IPS DF 19.7 (cell line): ENCODE results near the gene CAPN6.

Source experiments
- DNase-seq: peaks from one replicate; pipeline ENCODE4 v3.0.0-alpha.2; 2013; ENCODE audit warnings: low read depth, low spot score

The CAPN6 gene

DNA sequence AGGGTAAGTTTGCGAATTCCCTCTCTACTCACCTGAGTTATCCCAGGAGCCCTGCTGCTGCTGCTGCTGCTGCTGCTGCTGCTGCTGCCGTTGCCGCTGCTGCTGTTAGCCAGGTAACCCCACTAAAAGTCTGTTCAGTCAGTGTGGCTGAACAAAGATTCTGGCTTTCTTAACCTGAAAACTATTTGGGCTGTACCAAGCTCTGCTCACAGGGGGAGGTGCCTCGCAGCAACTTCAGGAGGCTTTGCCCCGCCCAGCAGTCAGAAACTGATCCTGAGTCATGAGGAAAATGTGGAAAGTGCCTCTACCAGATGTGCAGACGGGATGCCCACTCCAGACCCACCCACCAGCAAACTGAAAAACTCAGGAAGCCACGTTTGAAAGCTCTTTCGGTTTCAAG is at the start of gene CAPN6:
CAPN6 (minus strand) TSS at position 145 of the 400 bp plus-strand sequence. CDS start 6,547 bp downstream, outside the sequence.
- DNase-seq: peak; percentile 45

DNA sequence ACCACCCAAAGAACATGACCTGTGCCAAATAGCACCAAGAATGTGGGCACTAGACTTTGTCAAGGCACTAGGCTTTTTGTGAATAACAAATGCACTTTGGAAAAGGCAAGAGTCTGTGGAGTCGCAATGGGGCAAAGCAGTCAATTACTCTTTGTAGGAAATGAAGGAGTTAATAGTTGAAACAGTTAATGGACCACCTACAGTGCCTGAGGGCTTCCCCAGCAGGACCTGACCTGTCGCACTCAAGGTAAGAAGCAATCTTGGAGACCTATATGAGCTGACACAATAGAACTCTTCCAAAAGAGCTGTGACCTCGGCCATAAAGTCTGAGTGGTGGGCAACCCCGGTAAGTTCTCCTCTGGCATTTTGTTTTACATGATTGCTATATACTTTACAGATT is 49.2 kb upstream of the CAPN6 start:
- no peak for DNase-seq

DNA sequence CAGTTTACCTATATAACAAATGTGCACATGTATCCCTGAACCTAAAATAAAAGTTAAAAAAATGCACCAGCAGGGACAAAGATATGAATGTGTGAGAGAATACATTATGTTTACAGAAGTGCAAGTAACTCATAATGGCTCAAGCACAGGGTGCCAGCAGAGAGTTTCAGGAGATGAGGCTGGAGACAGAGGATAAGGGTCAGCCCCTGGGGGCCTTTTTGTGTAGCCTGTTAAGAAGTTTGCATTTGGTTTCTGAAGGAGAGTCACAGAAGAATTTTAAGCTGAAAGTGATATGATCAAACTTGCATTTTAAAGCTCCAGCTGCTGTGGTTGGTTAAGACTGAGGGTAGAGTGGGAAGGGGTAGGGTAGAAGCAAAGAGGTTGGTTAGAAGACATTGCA is 48.6 kb upstream of the CAPN6 start:
- no peak for DNase-seq

DNA sequence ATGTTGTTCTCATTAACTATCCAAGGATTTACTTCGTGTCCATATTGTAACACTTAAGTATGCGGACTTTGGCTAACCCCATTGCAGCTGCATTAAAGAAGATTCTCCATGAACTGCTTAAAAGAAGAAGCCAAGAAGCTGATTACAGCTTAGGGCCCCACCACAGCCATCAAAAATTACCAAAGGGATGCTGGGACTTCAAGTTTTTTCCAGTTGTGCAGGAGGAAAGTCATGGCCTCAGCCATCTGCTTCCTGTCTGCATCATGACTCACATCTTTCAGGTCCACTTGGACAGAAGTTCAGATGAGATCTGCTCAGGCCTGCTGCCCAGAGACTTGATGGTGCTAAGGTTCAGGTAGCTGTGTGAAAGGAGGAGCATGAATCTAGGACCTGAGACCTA is 38.8 kb upstream of the CAPN6 start:
- no peak for DNase-seq

DNA sequence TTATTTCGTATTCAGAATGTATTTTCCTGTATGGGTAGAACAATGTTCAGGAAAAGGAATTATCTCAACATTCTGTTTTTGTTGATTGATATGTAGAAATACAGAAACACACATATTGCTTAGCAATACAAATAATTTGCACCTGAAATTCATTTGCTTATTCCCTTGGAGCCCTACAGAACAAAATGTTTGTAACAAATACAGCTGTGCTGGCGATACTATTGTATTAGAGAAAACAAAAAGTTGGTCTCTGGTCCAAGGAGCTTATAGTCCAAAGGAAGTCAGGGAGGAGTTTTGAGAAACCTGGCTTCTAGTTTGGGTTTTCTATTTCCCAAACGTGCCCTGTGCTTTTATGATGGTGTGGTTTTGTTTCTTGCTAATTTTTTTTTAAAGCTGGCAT is 37.8 kb upstream of the CAPN6 start:
- DNase-seq: no peak

- DNase-seq: no peak
These were observed 32.0 kb upstream of the CAPN6 start for GRCh38 chrX:111302284-111302683.

- no peak for DNase-seq
These were observed 18.6 kb upstream of the CAPN6 start for GRCh38 chrX:111288841-111289240.

- no peak for DNase-seq
These were observed 14.5 kb upstream of the CAPN6 start for GRCh38 chrX:111284631-111285293.

GRCh38 chrX:111283446-111283845 is 13.2 kb upstream of the CAPN6 start:
- no peak for DNase-seq

- DNase-seq: no peak
These were observed 12.7 kb upstream of the CAPN6 start for GRCh38 chrX:111282991-111283390.

GRCh38 chrX:111282139-111282538 is 11.9 kb upstream of the CAPN6 start:
- DNase-seq: no peak

DNA sequence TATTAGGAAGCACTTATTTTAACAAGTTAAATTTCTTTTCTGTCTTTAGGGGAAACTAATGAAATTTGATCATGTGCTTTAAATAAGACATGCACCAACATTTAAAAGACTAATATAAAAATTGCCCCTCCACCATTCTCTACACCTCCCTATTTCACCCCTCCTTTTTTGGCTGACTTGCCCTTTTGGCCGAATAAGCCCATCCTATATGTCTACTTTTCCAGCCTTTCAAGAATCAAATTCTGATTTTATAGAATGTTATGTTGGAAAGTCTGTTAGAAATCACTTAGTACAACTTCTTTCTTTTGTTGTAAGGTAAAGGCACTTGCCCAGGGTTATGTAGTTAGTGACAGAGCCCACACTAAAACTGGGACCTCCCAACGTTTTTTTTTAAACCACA is 1.8 kb downstream of the CAPN6 start:
- DNase-seq: no peak

DNA sequence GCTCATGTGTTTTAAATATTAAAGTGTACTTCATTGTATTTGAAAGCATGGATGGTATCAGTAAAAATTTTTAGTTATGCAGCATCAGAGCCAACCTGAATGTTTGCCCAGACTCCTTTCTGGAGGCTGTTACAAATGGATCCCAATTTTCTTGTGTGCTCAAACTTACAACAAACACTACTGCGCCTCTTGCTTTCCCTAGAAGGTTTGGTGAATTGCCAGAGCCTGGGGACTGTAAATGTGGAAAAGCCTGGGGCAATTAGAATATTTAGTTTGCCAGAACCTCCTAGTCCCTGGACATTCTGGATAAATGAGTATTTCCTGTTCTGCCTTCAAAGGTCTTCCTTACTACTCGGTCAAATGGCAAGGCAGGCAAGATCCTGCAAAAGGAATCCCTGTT is 4.8 kb downstream of the CAPN6 start:
- no peak for DNase-seq

DNA sequence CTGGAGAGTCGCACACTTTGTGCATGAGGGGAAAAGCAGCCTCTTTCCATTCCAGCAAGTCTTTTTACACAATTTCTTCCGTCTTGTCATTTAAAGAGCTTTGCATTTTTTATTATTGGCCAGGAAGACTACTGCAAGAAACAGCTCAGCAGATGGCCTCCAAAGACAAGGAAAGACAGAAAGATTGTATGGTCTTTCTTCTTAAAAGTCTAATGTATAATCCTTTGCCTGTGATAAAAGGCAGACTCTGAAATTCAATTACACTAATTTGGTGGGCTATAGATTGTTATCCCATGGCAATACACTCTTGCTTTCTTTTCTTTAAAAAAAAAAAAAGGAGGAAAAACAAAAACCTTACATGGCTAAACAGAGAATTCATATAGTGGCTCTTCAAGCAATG is 5.9 kb downstream of the CAPN6 start:
- no peak for DNase-seq

- DNase-seq: no peak
These were observed 8.2 kb downstream of the CAPN6 start for GRCh38 chrX:111262086-111262485.

DNA sequence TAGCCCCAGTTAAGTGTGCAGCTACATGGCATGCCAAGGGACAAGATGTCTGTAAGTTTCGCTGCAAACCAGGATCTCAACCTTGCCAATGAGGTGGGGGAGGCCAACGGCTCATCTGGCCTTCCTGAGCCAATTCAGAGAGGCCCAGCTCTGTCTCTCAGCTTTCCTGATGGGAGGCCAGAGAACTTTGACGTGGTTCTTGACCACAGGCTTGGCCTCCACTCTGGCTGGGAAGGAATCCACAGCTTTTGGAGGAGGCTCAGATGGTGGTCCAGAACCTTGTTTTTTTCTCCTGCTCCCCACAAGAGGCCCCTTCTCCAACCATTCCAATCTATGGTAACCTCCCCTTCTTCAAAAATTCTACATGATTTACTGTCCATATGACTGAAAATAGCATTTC is 9.8 kb downstream of the CAPN6 start:
- no peak for DNase-seq

DNA sequence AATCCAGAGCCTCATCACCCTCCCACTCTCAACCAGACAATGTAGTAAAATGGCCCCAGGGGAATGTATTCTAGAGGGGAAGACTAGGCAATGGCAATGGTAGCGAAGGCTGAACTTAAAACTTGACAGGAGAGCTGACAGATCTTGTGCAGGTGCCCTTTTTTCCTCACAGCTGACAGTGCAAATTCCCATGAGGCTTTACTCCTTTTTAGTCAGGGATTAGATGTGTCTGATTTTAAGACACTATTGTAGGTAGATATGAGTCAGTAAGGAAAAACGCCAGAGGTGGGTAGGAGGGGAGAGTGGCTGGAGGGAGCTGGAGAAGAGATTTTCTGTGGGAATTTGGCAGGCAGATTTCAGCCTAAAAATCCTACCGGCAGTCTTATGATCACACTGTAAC is 10.7 kb downstream of the CAPN6 start:
- no peak for DNase-seq

DNA sequence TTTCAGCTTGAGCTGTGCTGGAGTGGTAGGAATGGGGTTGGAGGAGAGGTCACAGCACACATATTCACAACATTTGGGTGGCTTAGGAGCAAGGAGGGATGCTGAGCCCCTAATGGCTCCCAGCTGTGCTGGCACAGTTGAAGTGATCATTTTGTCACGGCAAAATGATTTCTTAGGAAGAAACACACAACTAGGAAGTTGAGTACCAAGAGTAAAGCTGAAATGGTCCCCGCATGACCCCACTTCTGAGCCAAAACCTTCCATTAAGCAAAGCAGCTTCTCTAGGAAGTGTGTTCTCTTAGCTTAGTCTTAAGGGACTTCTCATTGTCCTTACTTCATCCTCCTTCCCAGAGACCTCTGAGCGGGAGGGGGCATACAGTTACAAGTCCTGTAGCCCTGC is 12.6 kb downstream of the CAPN6 start:
- no peak for DNase-seq

GRCh38 chrX:111254896-111255693 is 15.2 kb downstream of the CAPN6 start:
- peak; percentile 9 for DNase-seq

GRCh38 chrX:111244235-111244750 is 26.0 kb downstream of the CAPN6 start:
- no peak for DNase-seq

DNA sequence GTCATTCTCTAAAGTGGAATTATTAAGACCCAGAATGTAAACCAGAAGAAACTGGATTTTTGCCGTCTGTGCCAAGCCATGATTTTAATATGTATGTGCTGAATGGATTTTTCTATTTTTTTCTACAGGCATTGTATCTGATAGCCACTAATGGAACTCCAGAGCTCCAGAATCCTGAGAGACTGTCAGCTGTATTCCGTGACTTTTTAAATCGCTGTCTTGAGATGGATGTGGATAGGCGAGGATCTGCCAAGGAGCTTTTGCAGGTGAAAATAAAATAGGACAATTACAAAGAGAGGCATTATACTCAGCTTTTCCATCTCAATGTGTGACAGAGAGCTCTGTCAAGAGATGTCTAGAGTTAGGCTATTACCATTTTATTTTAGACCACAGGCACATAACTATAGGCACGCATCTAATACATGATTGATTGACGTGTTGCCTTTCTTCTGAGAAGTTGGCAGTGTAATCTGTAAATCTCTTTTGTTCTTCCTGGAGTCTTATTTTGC is 53.9 kb downstream of the CAPN6 start:
- DNase-seq: no peak

- DNase-seq: no peak
These were observed 62.4 kb downstream of the CAPN6 start for GRCh38 chrX:111207851-111208250.

- DNase-seq: no peak
These were observed 70.0 kb downstream of the CAPN6 start for GRCh38 chrX:111200327-111200726.
